ENCODE measurements around the gene SPATA17. TPM values are rescaled to one million over a fixed set of nuclear protein-coding genes. Genes with fewer than 3 reads are reported as not detected.

SPATA17 gene
- polyA plus RNA-seq, 1 experiment = 0.69 TPM

DNA sequence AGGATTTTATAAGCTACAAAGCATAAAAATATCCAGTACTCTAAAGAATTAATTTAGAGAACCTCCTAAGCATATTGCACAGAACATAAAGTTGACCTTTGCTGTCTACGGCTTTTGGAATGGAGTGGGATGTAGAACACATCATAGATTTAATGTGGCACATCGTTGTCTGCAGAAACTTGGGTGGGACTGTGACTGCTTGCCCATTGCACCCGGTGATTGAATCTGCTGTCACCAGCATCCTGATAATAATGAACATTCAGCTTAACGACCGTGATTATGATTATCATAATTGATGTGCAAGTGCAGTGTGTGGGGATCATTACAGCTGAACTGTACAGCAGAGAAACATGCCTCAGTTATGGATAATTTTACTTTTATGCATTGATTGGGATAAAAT, 181.9 kb downstream of the SPATA17 start:
- CTCF ChIA-PET = no interaction called here
- Histone ChIP-seq H3K27ac (ENCODE audit: low read depth, low read length) (no peak overlapping the region), H3K4me3 (ENCODE audit: low read depth, low read length) (no peak overlapping the region), H3K27me3 (ENCODE audit: control insufficient read depth, insufficient read depth, low read length) (no peaks in the 10 kb centered on the region), H3K9me3 (ENCODE audit: control insufficient read depth, insufficient read depth, low read length) (no peaks in the 10 kb centered on the region)
- TF ChIP-seq, protein P1, sequence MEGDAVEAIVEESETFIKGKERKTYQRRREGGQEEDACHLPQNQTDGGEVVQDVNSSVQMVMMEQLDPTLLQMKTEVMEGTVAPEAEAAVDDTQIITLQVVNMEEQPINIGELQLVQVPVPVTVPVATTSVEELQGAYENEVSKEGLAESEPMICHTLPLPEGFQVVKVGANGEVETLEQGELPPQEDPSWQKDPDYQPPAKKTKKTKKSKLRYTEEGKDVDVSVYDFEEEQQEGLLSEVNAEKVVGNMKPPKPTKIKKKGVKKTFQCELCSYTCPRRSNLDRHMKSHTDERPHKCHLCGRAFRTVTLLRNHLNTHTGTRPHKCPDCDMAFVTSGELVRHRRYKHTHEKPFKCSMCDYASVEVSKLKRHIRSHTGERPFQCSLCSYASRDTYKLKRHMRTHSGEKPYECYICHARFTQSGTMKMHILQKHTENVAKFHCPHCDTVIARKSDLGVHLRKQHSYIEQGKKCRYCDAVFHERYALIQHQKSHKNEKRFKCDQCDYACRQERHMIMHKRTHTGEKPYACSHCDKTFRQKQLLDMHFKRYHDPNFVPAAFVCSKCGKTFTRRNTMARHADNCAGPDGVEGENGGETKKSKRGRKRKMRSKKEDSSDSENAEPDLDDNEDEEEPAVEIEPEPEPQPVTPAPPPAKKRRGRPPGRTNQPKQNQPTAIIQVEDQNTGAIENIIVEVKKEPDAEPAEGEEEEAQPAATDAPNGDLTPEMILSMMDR (IDR thresholded peaks at IDR 0.05; ENCODE audit: low read depth, low read length) = no peak
- no peak for DNase-seq (ENCODE audit: low read depth, low spot score)
- POLR2A ChIA-PET = no interaction called here

DNA sequence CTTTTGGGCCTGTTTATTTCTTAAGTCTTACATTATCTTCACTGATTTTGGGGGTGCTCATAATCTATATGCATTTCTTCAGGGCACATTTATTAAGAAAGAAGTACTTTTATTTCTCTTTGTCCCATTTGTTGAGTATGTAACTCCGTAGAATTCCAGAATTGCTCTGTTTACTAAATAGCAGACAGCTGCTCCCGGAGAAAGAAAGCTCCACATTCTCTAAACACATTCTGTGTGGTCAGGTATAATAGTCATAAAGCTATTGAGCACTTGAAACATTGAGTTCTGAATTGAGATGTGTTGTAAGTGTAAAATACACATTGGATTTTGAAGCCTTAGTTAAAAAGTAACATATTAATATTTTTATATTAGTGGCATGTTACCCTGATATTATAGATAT, 206.5 kb downstream of the SPATA17 start:
- POLR2A ChIA-PET = no interaction called here
- CTCF ChIA-PET = no interaction called here
- no peak for DNase-seq (ENCODE audit: low read depth, low spot score)
- H3K27ac ChIP-seq (ENCODE audit: low read depth, low read length) = no peak overlapping the region
- H3K4me3 ChIP-seq (ENCODE audit: low read depth, low read length) = no peak overlapping the region
- no peaks in the 10 kb centered on the region for H3K27me3 ChIP-seq (ENCODE audit: control insufficient read depth, insufficient read depth, low read length)
- H3K9me3 ChIP-seq (ENCODE audit: control insufficient read depth, insufficient read depth, low read length) = no peaks in the 10 kb centered on the region
- TF ChIP-seq, protein P1 (IDR thresholded peaks at IDR 0.05; ENCODE audit: low read depth, low read length) = no peak

DNA sequence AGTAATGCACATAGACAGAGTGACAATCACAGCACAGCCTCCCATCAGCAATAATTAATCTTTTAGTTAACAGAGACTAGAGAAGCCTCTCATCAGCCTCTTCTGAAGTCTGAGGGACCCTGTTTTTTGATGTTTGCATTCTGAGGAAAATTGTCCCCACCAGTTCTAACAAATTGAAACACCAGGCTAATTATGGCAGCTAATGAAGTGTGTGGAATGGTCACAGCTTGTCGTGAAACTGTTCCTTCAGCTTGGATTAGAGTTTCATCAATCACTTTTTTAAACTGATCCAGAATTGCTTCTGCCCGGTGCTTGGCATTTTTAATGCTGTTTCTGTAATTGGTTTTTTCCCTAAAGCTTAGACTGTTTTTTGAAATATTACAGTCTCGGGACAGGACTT, 208.0 kb downstream of the SPATA17 start:
- TF ChIP-seq, protein P1 (IDR thresholded peaks at IDR 0.05; ENCODE audit: low read depth, low read length) = no peak
- ChIA-PET CTCF (no interaction called here), POLR2A (no interaction called here)
- H3K4me3 ChIP-seq (ENCODE audit: low read depth, low read length) = no peak overlapping the region
- no peaks in the 10 kb centered on the region for H3K9me3 ChIP-seq (ENCODE audit: control insufficient read depth, insufficient read depth, low read length)
- H3K27ac ChIP-seq (ENCODE audit: low read depth, low read length) = no peak overlapping the region
- H3K27me3 ChIP-seq (ENCODE audit: control insufficient read depth, insufficient read depth, low read length) = no peaks in the 10 kb centered on the region
- no peak for DNase-seq (ENCODE audit: low read depth, low spot score)

DNA sequence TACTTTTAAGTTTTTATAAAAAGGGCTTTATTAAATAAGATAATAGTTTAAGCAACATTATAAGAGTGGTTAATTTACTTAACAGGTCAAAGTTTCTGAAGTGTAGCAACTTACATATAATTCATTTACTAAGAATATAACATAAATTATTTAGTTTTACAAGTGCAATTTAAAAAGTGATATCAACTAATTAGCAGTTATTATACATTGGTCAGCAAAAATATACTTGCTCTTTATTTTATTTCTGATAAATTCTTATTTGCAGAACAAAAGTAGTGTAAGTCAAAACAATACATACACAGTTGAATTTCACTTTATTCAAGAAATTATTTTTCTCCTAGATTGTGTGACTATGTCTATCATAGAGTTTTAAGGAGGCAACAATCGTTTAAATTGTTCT, 215.6 kb downstream of the SPATA17 start:
- Histone ChIP-seq H3K27ac (ENCODE audit: low read depth, low read length) (no peak overlapping the region), H3K27me3 (ENCODE audit: control insufficient read depth, insufficient read depth, low read length) (no peaks in the 10 kb centered on the region), H3K4me3 (ENCODE audit: low read depth, low read length) (no peak overlapping the region), H3K9me3 (ENCODE audit: control insufficient read depth, insufficient read depth, low read length) (no peaks in the 10 kb centered on the region)
- TF ChIP-seq, protein P1 (IDR thresholded peaks at IDR 0.05; ENCODE audit: low read depth, low read length) = no peak
- DNase-seq (ENCODE audit: low read depth, low spot score) = no peak
- ChIA-PET CTCF (no interaction called here), POLR2A (no interaction called here)

DNA sequence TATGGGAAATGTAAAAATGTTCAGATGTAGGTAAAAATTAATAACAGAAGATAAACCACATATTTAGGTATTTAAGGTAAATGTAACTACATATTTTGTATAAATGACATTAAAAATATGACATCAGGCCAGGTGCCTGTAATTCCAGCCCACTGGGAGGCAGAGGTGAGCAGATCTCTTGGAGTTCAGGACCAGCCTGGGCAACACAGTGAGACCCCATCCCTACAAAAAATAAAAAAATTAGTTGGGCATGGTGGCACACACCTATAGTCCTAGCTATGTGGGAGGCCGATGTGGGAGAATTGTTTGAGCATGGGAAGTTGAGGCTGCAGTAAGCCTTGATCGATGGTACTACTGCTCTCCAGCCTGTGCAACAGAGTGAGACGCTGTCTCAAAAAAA, 216.5 kb downstream of the SPATA17 start:
- Histone ChIP-seq H3K27ac (ENCODE audit: low read depth, low read length) (no peak overlapping the region), H3K4me3 (ENCODE audit: low read depth, low read length) (no peak overlapping the region), H3K27me3 (ENCODE audit: control insufficient read depth, insufficient read depth, low read length) (no peaks in the 10 kb centered on the region), H3K9me3 (ENCODE audit: control insufficient read depth, insufficient read depth, low read length) (no peaks in the 10 kb centered on the region)
- ChIA-PET CTCF (no interaction called here), POLR2A (no interaction called here)
- TF ChIP-seq, protein P1 (IDR thresholded peaks at IDR 0.05; ENCODE audit: low read depth, low read length) = no peak
- DNase-seq (ENCODE audit: low read depth, low spot score) = no peak
